Liver (tissue), 9 donors: ENCODE results near the gene C14orf93. TPM values are rescaled to one million over a fixed set of nuclear protein-coding genes. Genes with fewer than 3 reads are reported as not detected.

Experiments used
- DNase-seq: peaks from one replicate; pipeline ENCODE4 v3.0.0-alpha.2; 2017; ENCODE audit warnings: low spot score
- H3K27ac ChIP-seq, 2 donors: one replicate each; pipeline ENCODE4 v1.7.0; 2013; ENCODE audit warnings: inconsistent platforms in 2 of 2, low read length in 2 of 2, control low read depth in 1 of 2, low read depth in 1 of 2, mild to moderate bottlenecking in 1 of 2
- H3K27me3 ChIP-seq, 4 donors: one replicate each; pipeline versions ENCODE4 v1.6.1 to v1.7.0; 2013; ENCODE audit warnings: low read length in 3 of 4, inconsistent platforms in 1 of 4, mild to moderate bottlenecking in 1 of 4, moderate library complexity in 1 of 4; ENCODE audit not compliant: control insufficient read depth in 4 of 4, insufficient read depth in 4 of 4
- H3K36me3 ChIP-seq, 4 donors: one replicate each; pipeline versions ENCODE4 v1.6.1 to v1.7.0; 2013; ENCODE audit warnings: low read length in 3 of 4, mild to moderate bottlenecking in 3 of 4, low read depth in 1 of 4, moderate library complexity in 1 of 4; ENCODE audit not compliant: control insufficient read depth in 4 of 4, insufficient read depth in 3 of 4
- H3K4me1 ChIP-seq, 4 donors: one replicate each; pipeline versions ENCODE4 v1.6.1 to v1.7.0; 2013; ENCODE audit warnings: low read length in 3 of 4, mild to moderate bottlenecking in 3 of 4, moderate library complexity in 1 of 4; ENCODE audit not compliant: control insufficient read depth in 4 of 4, insufficient read depth in 4 of 4
- H3K4me3 ChIP-seq, 3 donors: one replicate each; pipeline versions ENCODE4 v1.6.1 to v1.7.0; 2013; ENCODE audit warnings: low read length in 3 of 3, control low read depth in 1 of 3, low read depth in 1 of 3, mild to moderate bottlenecking in 1 of 3
- H3K9ac ChIP-seq, 2 donors: one replicate each; pipeline ENCODE4 v1.7.0; 2013; ENCODE audit warnings: low read length in 2 of 2, mild to moderate bottlenecking in 2 of 2, moderate library complexity in 2 of 2, control low read depth in 1 of 2, low read depth in 1 of 2
- H3K9me3 ChIP-seq, 4 donors: one replicate each; pipeline versions ENCODE4 v1.6.1 to v1.7.0; 2013; ENCODE audit warnings: low read length in 3 of 4; ENCODE audit not compliant: control insufficient read depth in 4 of 4
- EGR1 ChIP-seq, 2 donors: IDR thresholded peaks; 2 replicates each; pipeline ENCODE4 v1.6.1; 2016 to 2018; ENCODE audit warnings: antibody characterized with exemption in 2 of 2, low read depth in 2 of 2
- FOXA1 ChIP-seq: IDR thresholded peaks from 2 replicates; pipeline ENCODE4 v1.6.1; 2016; ENCODE audit warnings: antibody characterized with exemption
- FOXA2 ChIP-seq: IDR thresholded peaks from 2 replicates; pipeline ENCODE4 v1.6.1; 2016; ENCODE audit warnings: antibody characterized with exemption
- GABPA ChIP-seq, 2 donors: IDR thresholded peaks in 1 of 2; conservative IDR thresholded peaks in 1 of 2; 2 replicates each; pipeline ENCODE4 v1.6.1; 2016; ENCODE audit warnings: antibody characterized with exemption in 2 of 2, mild to moderate bottlenecking in 1 of 2, moderate library complexity in 1 of 2
- HNF4A ChIP-seq, 2 donors: conservative IDR thresholded peaks; 2 replicates each; pipeline ENCODE4 v1.6.1; 2016; ENCODE audit warnings: antibody characterized with exemption in 2 of 2, mild to moderate bottlenecking in 2 of 2
- HNF4G ChIP-seq: IDR thresholded peaks from 2 replicates; pipeline ENCODE4 v1.6.1; 2016; ENCODE audit warnings: antibody characterized with exemption
- JUND ChIP-seq, 2 donors: IDR thresholded peaks; 2 replicates each; pipeline ENCODE4 v1.6.1; 2016; ENCODE audit warnings: antibody characterized with exemption in 2 of 2
- NR2F2 ChIP-seq: IDR thresholded peaks from 2 replicates; pipeline ENCODE4 v1.6.1; 2016; ENCODE audit warnings: antibody characterized with exemption
- RAD21 ChIP-seq, 2 donors: IDR thresholded peaks; 2 replicates each; pipeline ENCODE4 v1.6.1; 2016; ENCODE audit warnings: antibody characterized with exemption in 2 of 2, mild to moderate bottlenecking in 2 of 2
- RXRA ChIP-seq, 2 donors: IDR thresholded peaks; 2 replicates each; pipeline ENCODE4 v1.6.1; 2017 to 2018; ENCODE audit warnings: antibody characterized with exemption in 2 of 2, mild to moderate bottlenecking in 1 of 2
- SP1 ChIP-seq: IDR thresholded peaks from 2 replicates; pipeline ENCODE4 v1.6.1; 2018; ENCODE audit warnings: antibody characterized with exemption, mild to moderate bottlenecking
- TAF1 ChIP-seq: conservative IDR thresholded peaks from 2 replicates; pipeline ENCODE4 v1.6.1; 2016; ENCODE audit warnings: antibody characterized with exemption, mild to moderate bottlenecking
- WGBS: extraction: QIAGEN DNeasy Blood & Tissue Kit; methylation state at CpG from one replicate; pipeline ENCODE4 v1.1.7; 2013; 5-methylcytosine and 5-hydroxymethylcytosine counted together
- polyA plus RNA-seq, 2 donors: library from polyadenylated mRNA; stranded (reverse) in 1 of 2; unstranded in 1 of 2; fragments of 200-250 nt in 1 of 2; fragments of >200 nt in 1 of 2; fragmentation: Nextera tagmentation in 1 of 2; extraction: Ambion mirVana in 1 of 2; gene quantifications; one replicate each; pipeline versions ENCODE4 v1.2.1 to v1.2.3, GENCODE V29; 2013 to 2015
- total RNA-seq, 2 donors: library from RNA; depleted of rRNA; stranded (reverse); fragments of >200 nt; gene quantifications; one replicate each; pipeline ENCODE4 v1.2.3, GENCODE V29; 2014
- TF ChIP-seq, protein P1 (sequence below): IDR thresholded peaks from 2 replicates; pipeline ENCODE4 v1.6.1; 2016; ENCODE audit warnings: antibody characterized with exemption, mild to moderate bottlenecking
- TF ChIP-seq, protein P2 (sequence below): IDR thresholded peaks from 2 replicates; pipeline ENCODE4 v1.6.1; 2016; ENCODE audit warnings: antibody characterized with exemption
- TF ChIP-seq, protein P3 (sequence below): IDR thresholded peaks from 2 replicates; pipeline ENCODE4 v1.6.1; 2016; ENCODE audit warnings: antibody characterized with exemption
- TF ChIP-seq, protein P4 (sequence below): fragments of 150-350 bp; IDR thresholded peaks from 2 replicates; pipeline ENCODE4 v1.5.1; 2017; ENCODE audit warnings: improper control_type of control experiment, low read depth, low read length; ENCODE audit not compliant: missing input control
- TF ChIP-seq, protein P5 (sequence below): IDR thresholded peaks from 2 replicates; pipeline ENCODE4 v1.6.1; 2016; ENCODE audit warnings: antibody characterized with exemption
- donor health status: healthy.
- donor health status: healthy.
- donor health status: healthy.
- donor health status: healthy.
- donor health status: healthy.

C14orf93 gene
- total and polyA plus RNA-seq, 4 donors: 2.1 to 7.1 (median 3.4) TPM

- H3K36me3 ChIP-seq: no peaks in the 10 kb centered on the region
- H3K4me3 ChIP-seq: no peak overlapping the region
- 84% methylated on average over 6 of the region's 6 CpGs for WGBS
- H3K9me3 ChIP-seq: no peaks in the 10 kb centered on the region
- no peak for DNase-seq
- TF ChIP-seq, protein P1, sequence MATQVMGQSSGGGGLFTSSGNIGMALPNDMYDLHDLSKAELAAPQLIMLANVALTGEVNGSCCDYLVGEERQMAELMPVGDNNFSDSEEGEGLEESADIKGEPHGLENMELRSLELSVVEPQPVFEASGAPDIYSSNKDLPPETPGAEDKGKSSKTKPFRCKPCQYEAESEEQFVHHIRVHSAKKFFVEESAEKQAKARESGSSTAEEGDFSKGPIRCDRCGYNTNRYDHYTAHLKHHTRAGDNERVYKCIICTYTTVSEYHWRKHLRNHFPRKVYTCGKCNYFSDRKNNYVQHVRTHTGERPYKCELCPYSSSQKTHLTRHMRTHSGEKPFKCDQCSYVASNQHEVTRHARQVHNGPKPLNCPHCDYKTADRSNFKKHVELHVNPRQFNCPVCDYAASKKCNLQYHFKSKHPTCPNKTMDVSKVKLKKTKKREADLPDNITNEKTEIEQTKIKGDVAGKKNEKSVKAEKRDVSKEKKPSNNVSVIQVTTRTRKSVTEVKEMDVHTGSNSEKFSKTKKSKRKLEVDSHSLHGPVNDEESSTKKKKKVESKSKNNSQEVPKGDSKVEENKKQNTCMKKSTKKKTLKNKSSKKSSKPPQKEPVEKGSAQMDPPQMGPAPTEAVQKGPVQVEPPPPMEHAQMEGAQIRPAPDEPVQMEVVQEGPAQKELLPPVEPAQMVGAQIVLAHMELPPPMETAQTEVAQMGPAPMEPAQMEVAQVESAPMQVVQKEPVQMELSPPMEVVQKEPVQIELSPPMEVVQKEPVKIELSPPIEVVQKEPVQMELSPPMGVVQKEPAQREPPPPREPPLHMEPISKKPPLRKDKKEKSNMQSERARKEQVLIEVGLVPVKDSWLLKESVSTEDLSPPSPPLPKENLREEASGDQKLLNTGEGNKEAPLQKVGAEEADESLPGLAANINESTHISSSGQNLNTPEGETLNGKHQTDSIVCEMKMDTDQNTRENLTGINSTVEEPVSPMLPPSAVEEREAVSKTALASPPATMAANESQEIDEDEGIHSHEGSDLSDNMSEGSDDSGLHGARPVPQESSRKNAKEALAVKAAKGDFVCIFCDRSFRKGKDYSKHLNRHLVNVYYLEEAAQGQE: no peak
- TF ChIP-seq HNF4A (conservative IDR thresholded peaks at IDR 0.05): no peak
- no peak for TF ChIP-seq GABPA (IDR thresholded peaks at IDR 0.05 in 1 of 2, conservative IDR thresholded peaks at IDR 0.05 in 1 of 2)
- TF ChIP-seq RAD21 (IDR thresholded peaks at IDR 0.05): no peak
- TF ChIP-seq, protein P2, sequence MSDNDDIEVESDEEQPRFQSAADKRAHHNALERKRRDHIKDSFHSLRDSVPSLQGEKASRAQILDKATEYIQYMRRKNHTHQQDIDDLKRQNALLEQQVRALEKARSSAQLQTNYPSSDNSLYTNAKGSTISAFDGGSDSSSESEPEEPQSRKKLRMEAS: no peak
- H3K27me3 ChIP-seq: no peaks in the 10 kb centered on the region
- H3K9ac ChIP-seq: no peak overlapping the region
- H3K27ac ChIP-seq: no peak overlapping the region
- H3K4me1 ChIP-seq: peaks cover 0 to 3% (median 0%) of the 10 kb centered on the region in 4 donors
These were observed 33.2 kb upstream of the C14orf93 start for GRCh38 chr14:23043145-23043544.

DNA sequence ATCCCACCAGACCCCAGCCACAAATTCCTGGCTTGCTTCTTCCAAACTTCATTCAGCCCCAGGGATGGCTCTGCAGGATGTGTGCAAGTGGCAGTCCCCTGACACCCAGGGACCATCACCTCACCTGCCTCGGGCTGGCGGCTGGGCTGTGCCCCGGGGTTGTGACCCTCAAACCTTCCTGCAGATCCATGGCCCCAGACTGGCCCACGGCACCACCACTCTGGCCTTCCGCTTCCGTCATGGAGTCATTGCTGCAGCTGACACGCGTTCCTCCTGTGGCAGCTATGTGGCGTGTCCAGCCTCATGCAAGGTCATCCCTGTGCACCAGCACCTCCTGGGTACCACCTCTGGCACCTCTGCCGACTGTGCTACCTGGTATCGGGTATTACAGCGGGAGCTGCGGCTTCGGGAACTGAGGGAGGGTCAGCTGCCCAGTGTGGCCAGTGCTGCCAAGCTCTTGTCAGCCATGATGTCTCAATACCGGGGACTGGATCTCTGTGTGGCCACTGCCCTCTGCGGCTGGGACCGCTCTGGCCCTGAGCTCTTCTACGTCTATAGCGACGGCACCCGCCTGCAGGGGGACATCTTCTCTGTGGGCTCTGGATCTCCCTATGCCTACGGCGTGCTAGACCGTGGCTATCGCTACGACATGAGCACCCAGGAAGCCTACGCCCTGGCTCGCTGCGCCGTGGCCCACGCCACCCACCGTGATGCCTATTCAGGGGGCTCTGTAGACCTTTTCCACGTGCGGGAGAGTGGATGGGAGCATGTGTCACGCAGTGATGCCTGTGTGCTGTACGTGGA, 32.4 kb upstream of the C14orf93 start, which contains the start of gene PSMB11:
TSS of gene PSMB11 (plus strand) at position 51 of the 804 bp plus-strand sequence. CDS start at position 65, 14 bp downstream.
- H3K27ac ChIP-seq: no peak within 1 kb of the TSS
- no peaks in the 10 kb centered on the region for H3K36me3 ChIP-seq
- H3K9ac ChIP-seq: no peak within 1 kb of the TSS
- no peak within 1 kb of the TSS for H3K4me3 ChIP-seq
- peaks cover 0 to 3% (median 0%) of the 10 kb centered on the region in 4 donors for H3K4me1 ChIP-seq
- no peak for DNase-seq
- H3K27me3 ChIP-seq: no peaks in the 10 kb centered on the region
- WGBS: 95% methylated on average over 36 of the region's 36 CpGs
- TF ChIP-seq GABPA (IDR thresholded peaks at IDR 0.05 in 1 of 2, conservative IDR thresholded peaks at IDR 0.05 in 1 of 2) (no peak), FOXA2 (no peak), RXRA (IDR thresholded peaks at IDR 0.05) (no peak), HNF4A (conservative IDR thresholded peaks at IDR 0.05) (no peak), RAD21 (IDR thresholded peaks at IDR 0.05) (no peak), JUND (IDR thresholded peaks at IDR 0.05) (no peak), NR2F2 (no peak), SP1 (no peak), EGR1 (IDR thresholded peaks at IDR 0.05; ENCODE audit: low read depth in 2 of 2) (no peak), TAF1 (no peak), HNF4G (no peak), FOXA1 (no peak)
- TF ChIP-seq, protein P3, sequence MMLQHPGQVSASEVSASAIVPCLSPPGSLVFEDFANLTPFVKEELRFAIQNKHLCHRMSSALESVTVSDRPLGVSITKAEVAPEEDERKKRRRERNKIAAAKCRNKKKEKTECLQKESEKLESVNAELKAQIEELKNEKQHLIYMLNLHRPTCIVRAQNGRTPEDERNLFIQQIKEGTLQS: no peak
- TF ChIP-seq, protein P4, sequence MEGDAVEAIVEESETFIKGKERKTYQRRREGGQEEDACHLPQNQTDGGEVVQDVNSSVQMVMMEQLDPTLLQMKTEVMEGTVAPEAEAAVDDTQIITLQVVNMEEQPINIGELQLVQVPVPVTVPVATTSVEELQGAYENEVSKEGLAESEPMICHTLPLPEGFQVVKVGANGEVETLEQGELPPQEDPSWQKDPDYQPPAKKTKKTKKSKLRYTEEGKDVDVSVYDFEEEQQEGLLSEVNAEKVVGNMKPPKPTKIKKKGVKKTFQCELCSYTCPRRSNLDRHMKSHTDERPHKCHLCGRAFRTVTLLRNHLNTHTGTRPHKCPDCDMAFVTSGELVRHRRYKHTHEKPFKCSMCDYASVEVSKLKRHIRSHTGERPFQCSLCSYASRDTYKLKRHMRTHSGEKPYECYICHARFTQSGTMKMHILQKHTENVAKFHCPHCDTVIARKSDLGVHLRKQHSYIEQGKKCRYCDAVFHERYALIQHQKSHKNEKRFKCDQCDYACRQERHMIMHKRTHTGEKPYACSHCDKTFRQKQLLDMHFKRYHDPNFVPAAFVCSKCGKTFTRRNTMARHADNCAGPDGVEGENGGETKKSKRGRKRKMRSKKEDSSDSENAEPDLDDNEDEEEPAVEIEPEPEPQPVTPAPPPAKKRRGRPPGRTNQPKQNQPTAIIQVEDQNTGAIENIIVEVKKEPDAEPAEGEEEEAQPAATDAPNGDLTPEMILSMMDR: no peak
- TF ChIP-seq, protein P5, sequence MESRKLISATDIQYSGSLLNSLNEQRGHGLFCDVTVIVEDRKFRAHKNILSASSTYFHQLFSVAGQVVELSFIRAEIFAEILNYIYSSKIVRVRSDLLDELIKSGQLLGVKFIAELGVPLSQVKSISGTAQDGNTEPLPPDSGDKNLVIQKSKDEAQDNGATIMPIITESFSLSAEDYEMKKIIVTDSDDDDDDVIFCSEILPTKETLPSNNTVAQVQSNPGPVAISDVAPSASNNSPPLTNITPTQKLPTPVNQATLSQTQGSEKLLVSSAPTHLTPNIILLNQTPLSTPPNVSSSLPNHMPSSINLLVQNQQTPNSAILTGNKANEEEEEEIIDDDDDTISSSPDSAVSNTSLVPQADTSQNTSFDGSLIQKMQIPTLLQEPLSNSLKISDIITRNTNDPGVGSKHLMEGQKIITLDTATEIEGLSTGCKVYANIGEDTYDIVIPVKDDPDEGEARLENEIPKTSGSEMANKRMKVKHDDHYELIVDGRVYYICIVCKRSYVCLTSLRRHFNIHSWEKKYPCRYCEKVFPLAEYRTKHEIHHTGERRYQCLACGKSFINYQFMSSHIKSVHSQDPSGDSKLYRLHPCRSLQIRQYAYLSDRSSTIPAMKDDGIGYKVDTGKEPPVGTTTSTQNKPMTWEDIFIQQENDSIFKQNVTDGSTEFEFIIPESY: no peak
- TF ChIP-seq, protein P2: no peak
- no peaks in the 10 kb centered on the region for H3K9me3 ChIP-seq
